ENCODE results near the gene GPX3. TPM values are rescaled to one million over a fixed set of nuclear protein-coding genes. Genes with fewer than 3 reads are reported as not detected.

Gene GPX3
- total RNA-seq (2022) (80.6 and 86.6 TPM in 2 replicates), Bru-seq, nascent RNA (percentile 65 among the genes with signal in this experiment), BruChase-seq, experiment 1, labeled RNA remaining after a 2-hour chase (percentile 65 among the genes with signal in this experiment), BruChase-seq, experiment 2, labeled RNA remaining after a 6-hour chase (percentile 82 among the genes with signal in this experiment)
- long read RNA-seq, transcript GPX3-202 (4 exons, 612 nt): minor isoform, 6 of 599 reads
- long read RNA-seq, transcript GPX3-201 (5 exons, 1,636 nt): major isoform, 546 of 599 reads
- long read RNA-seq, transcript GPX3-209 (6 exons, 1,478 nt): minor isoform, 15 of 599 reads
- long read RNA-seq, partial matches to known transcripts: 3 of 599 reads
- long read RNA-seq, other reads (novel, unspliced or antisense): 29 of 599 reads

- CTCF ChIA-PET: interaction anchor here (0.7 to 1.3 kb wide), 6 partner anchors 18 to 144 kb away, joined by 3 to 7 read pairs (median 3); no protein-coding TSS in a partner anchor
- intact Hi-C loops (cut with micrococcal nuclease; ENCODE audit: unreplicated experiment): loop anchor here (2.0 kb wide), 1 partner anchor 16 kb away; no protein-coding TSS in a partner anchor
- POLR2A ChIA-PET: interaction anchor here (0.6 to 1.2 kb wide), 4 partner anchors 15 to 232 kb away, joined by 3 to 4 read pairs (median 3); partner anchors contain the start of gene GM2A
- Histone ChIP-seq H3K4me1 (peaks cover 17% of the 10 kb centered on the region), H3K27me3 (replicated peaks; ENCODE audit: control insufficient read depth, insufficient read depth, low read length) (no peaks in the 10 kb centered on the region), H3K4me3 (ENCODE audit: low read depth, low read length) (peak within 1 kb of the TSS; percentile 79), H3K36me3 (ENCODE audit: control insufficient read depth, insufficient read depth, low read length) (0 out of 2 replicates have a peak, but pooled peaks cover 1% of the 10 kb centered on the region), H3K9me3 (no peaks in the 10 kb centered on the region)
- H3K27ac Mint-ChIP-seq (ENCODE audit: unreplicated experiment): peak within 1 kb of the TSS; percentile 57
- TSS peak; percentile 43 for BruUV-seq (replicated peaks)
- no peaks in the 10 kb centered on the region for H3K27me3 Mint-ChIP-seq (ENCODE audit: insufficient read depth, unreplicated experiment)
- H3K4me1 Mint-ChIP-seq (ENCODE audit: low read depth, unreplicated experiment): peaks cover 13% of the 10 kb centered on the region
- peak within 1 kb of the TSS; percentile 81 for H3K4me3 Mint-ChIP-seq (ENCODE audit: unreplicated experiment)
- H3K36me3 Mint-ChIP-seq (ENCODE audit: insufficient read depth, unreplicated experiment): peaks cover 21% of the 10 kb centered on the region
- no peaks in the 10 kb centered on the region for H3K9me3 Mint-ChIP-seq (ENCODE audit: unreplicated experiment)
- DNase-seq: peak; percentile 96 to 97
- TF ChIP-seq CTCF (IDR thresholded peaks at IDR 0.05; ENCODE audit: insufficient read depth in 1 of 2, low read depth in 1 of 2, low read length in 1 of 2, severe bottlenecking in 1 of 2, unreplicated experiment in 1 of 2): no peak
These were observed at the start of gene GPX3 for GRCh38 chr5:151020304-151021110. Gene GPX3 (plus strand): TSS chr5:151020591. CDS start chr5:151020655, 64 bp downstream.

GRCh38 chr5:150978590-150978989, 41.8 kb upstream of the GPX3 start:
- intact Hi-C loops (cut with micrococcal nuclease; ENCODE audit: unreplicated experiment): no loop called here
- POLR2A ChIA-PET: no interaction called here
- no TSS peak for BruUV-seq (replicated peaks)
- Histone ChIP-seq H3K27me3 (replicated peaks; ENCODE audit: control insufficient read depth, insufficient read depth, low read length) (no peaks in the 10 kb centered on the region), H3K36me3 (ENCODE audit: control insufficient read depth, insufficient read depth, low read length) (no peaks in the 10 kb centered on the region), H3K4me1 (no peaks in the 10 kb centered on the region), H3K9me3 (peaks cover 17% of the 10 kb centered on the region), H3K4me3 (ENCODE audit: low read depth, low read length) (no peak overlapping the region)
- Mint-ChIP-seq H3K9me3 (ENCODE audit: unreplicated experiment) (peaks cover 23% of the 10 kb centered on the region), H3K4me1 (ENCODE audit: low read depth, unreplicated experiment) (no peaks in the 10 kb centered on the region), H3K36me3 (ENCODE audit: insufficient read depth, unreplicated experiment) (no peaks in the 10 kb centered on the region), H3K27ac (ENCODE audit: unreplicated experiment) (no peak overlapping the region), H3K27me3 (ENCODE audit: insufficient read depth, unreplicated experiment) (no peaks in the 10 kb centered on the region), H3K4me3 (ENCODE audit: unreplicated experiment) (no peak overlapping the region)
- TF ChIP-seq CTCF (IDR thresholded peaks at IDR 0.05; ENCODE audit: insufficient read depth in 1 of 2, low read depth in 1 of 2, low read length in 1 of 2, severe bottlenecking in 1 of 2, unreplicated experiment in 1 of 2): no peak
- CTCF ChIA-PET: no interaction called here
- no peak for DNase-seq

- H3K4me1 Mint-ChIP-seq (ENCODE audit: low read depth, unreplicated experiment): peaks cover 3% of the 10 kb centered on the region
- H3K27me3 ChIP-seq (replicated peaks; ENCODE audit: control insufficient read depth, insufficient read depth, low read length): no peaks in the 10 kb centered on the region
- H3K4me3 Mint-ChIP-seq (ENCODE audit: unreplicated experiment): no peak overlapping the region
- no peak for TF ChIP-seq CTCF (IDR thresholded peaks at IDR 0.05; ENCODE audit: insufficient read depth in 1 of 2, low read depth in 1 of 2, low read length in 1 of 2, severe bottlenecking in 1 of 2, unreplicated experiment in 1 of 2)
- H3K27me3 Mint-ChIP-seq (ENCODE audit: insufficient read depth, unreplicated experiment): no peaks in the 10 kb centered on the region
- H3K4me3 ChIP-seq (ENCODE audit: low read depth, low read length): no peak overlapping the region
- POLR2A ChIA-PET: no interaction called here
- H3K4me1 ChIP-seq: no peaks in the 10 kb centered on the region
- H3K36me3 Mint-ChIP-seq (ENCODE audit: insufficient read depth, unreplicated experiment): no peaks in the 10 kb centered on the region
- intact Hi-C loops (cut with micrococcal nuclease; ENCODE audit: unreplicated experiment): no loop called here
- CTCF ChIA-PET: no interaction called here
- H3K36me3 ChIP-seq (ENCODE audit: control insufficient read depth, insufficient read depth, low read length): no peaks in the 10 kb centered on the region; the same call in 1 of the 2 replicates
- H3K9me3 Mint-ChIP-seq (ENCODE audit: unreplicated experiment): peaks cover 25% of the 10 kb centered on the region
- no TSS peak for BruUV-seq (replicated peaks)
- DNase-seq: no peak
- H3K27ac Mint-ChIP-seq (ENCODE audit: unreplicated experiment): no peak overlapping the region
- H3K9me3 ChIP-seq: peaks cover 9% of the 10 kb centered on the region
These were observed 32.6 kb upstream of the GPX3 start for GRCh38 chr5:150987746-150988145.
